CD14-positive monocyte (primary cell): Measurements from ENCODE around the gene SLC25A17. TPM values are rescaled to one million over a fixed set of nuclear protein-coding genes. Genes with fewer than 3 reads are reported as not detected.

Experiments
- DNase-seq, 3 donors: peaks; one replicate each; pipeline ENCODE4 v3.0.0-alpha.2; 2011 to 2022
- H2AFZ ChIP-seq: 2 replicates; pipeline ENCODE4 v1.6.0; 2012; ENCODE audit warnings: mild to moderate bottlenecking, low read depth, low read length, inconsistent platforms; ENCODE audit not compliant: insufficient read depth, poor library complexity, severe bottlenecking
- H3K27ac ChIP-seq, 2 donors: 1 replicate in 1 of 2; 2 replicates in 1 of 2; pipeline ENCODE4 v1.5.1; 2012 to 2013; ENCODE audit warnings: low read length in 2 of 2, control low read depth in 1 of 2, inconsistent platforms in 1 of 2, low read depth in 1 of 2, mild to moderate bottlenecking in 1 of 2
- H3K27me3 ChIP-seq, 2 donors: one replicate each; pipeline versions ENCODE4 v1.6.0 to v1.6.1; 2011 to 2013; ENCODE audit warnings: low read length in 2 of 2; ENCODE audit not compliant: control insufficient read depth in 2 of 2, insufficient read depth in 2 of 2
- H3K36me3 ChIP-seq, 2 donors: replicated peaks in 1 of 2; 1 replicate in 1 of 2; 2 replicates in 1 of 2; pipeline versions ENCODE4 v1.5.1 to v1.6.1; 2012 to 2013; ENCODE audit warnings: low read length in 2 of 2, control low read depth in 1 of 2, inconsistent platforms in 1 of 2, mild to moderate bottlenecking in 1 of 2; ENCODE audit not compliant: insufficient read depth in 2 of 2, control insufficient read depth in 1 of 2
- H3K4me1 ChIP-seq, 2 donors: 1 replicate in 1 of 2; 2 replicates in 1 of 2; pipeline versions ENCODE4 v1.5.1 to v1.6.1; 2012 to 2013; ENCODE audit warnings: low read length in 2 of 2, control low read depth in 1 of 2, inconsistent platforms in 1 of 2, mild to moderate bottlenecking in 1 of 2, moderate library complexity in 1 of 2; ENCODE audit not compliant: insufficient read depth in 2 of 2, control insufficient read depth in 1 of 2
- H3K4me2 ChIP-seq: replicated peaks from 2 replicates; pipeline ENCODE3; 2012; ENCODE audit warnings: low read length, moderate library complexity, mild to moderate bottlenecking; ENCODE audit not compliant: poor library complexity, severe bottlenecking; ENCODE audit errors: extremely low read depth
- H3K4me3 ChIP-seq, 3 experiments: fragments of 200-600 bp in 1 of 3; sonication (generic) in 1 of 3; replicated peaks in 1 of 3; 1 replicate in 2 of 3; 2 replicates in 1 of 3; pipeline ENCODE4 v1.5.1; 2011 to 2013; ENCODE audit warnings: low read length in 3 of 3, mild to moderate bottlenecking in 3 of 3, control low read depth in 2 of 3, low read depth in 2 of 3, inconsistent platforms in 1 of 3, moderate library complexity in 1 of 3
- H3K79me2 ChIP-seq: 2 replicates; pipeline ENCODE4 v1.6.0; 2012; ENCODE audit warnings: mild to moderate bottlenecking, control low read depth, inconsistent platforms, low read length, moderate library complexity; ENCODE audit not compliant: insufficient read depth
- H3K9ac ChIP-seq: 2 replicates; pipeline ENCODE4 v1.6.0; 2017; ENCODE audit warnings: low read length, mild to moderate bottlenecking; ENCODE audit not compliant: insufficient read depth, poor library complexity, severe bottlenecking
- H3K9me3 ChIP-seq, 2 donors: replicated peaks in 1 of 2; 1 replicate in 1 of 2; 2 replicates in 1 of 2; pipeline versions ENCODE4 v1.5.1 to v1.6.1; 2012 to 2013; ENCODE audit warnings: low read length in 2 of 2, control low read depth in 1 of 2; ENCODE audit not compliant: control insufficient read depth in 1 of 2, insufficient read depth in 1 of 2
- H4K20me1 ChIP-seq: 2 replicates; pipeline ENCODE4 v1.6.0; 2012; ENCODE audit warnings: mild to moderate bottlenecking, low read length, control low read depth, moderate library complexity; ENCODE audit not compliant: insufficient read depth
- H3K27ac Mint-ChIP-seq, 7 donors: one replicate each; pipeline ENCODE4 v1.8.0; 2020; ENCODE audit warnings: mild to moderate bottlenecking in 7 of 7, mixed read lengths in 7 of 7, moderate library complexity in 6 of 7, inconsistent platforms in 2 of 7
- H3K27me3 Mint-ChIP-seq, 3 donors: one replicate each; pipeline ENCODE4 v1.8.0; 2021 to 2022; ENCODE audit warnings: low read depth in 3 of 3, mild to moderate bottlenecking in 3 of 3, mixed read lengths in 3 of 3, moderate library complexity in 3 of 3, inconsistent platforms in 1 of 3
- H3K36me3 Mint-ChIP-seq, 2 donors: one replicate each; pipeline ENCODE4 v1.8.0; 2020; ENCODE audit warnings: mixed read lengths in 2 of 2, inconsistent platforms in 1 of 2, mild to moderate bottlenecking in 1 of 2
- H3K4me1 Mint-ChIP-seq: one replicate; pipeline ENCODE4 v1.8.0; 2020; ENCODE audit warnings: mild to moderate bottlenecking, mixed read lengths
- H3K4me3 Mint-ChIP-seq, 2 donors: one replicate each; pipeline ENCODE4 v1.8.0; 2020; ENCODE audit warnings: mild to moderate bottlenecking in 2 of 2, mixed read lengths in 2 of 2, moderate library complexity in 1 of 2
- H3K9me3 Mint-ChIP-seq, 7 donors: one replicate each; pipeline ENCODE4 v1.8.0; 2020 to 2022; ENCODE audit warnings: mixed read lengths in 7 of 7, mild to moderate bottlenecking in 6 of 7, moderate library complexity in 6 of 7, inconsistent platforms in 2 of 7
- WGBS: methylation state at CpG from one replicate; pipeline ENCODE4 v1.1.5; 2013; ENCODE audit warnings: missing lambda C conversion rate; ENCODE audit not compliant: insufficient coverage; 5-methylcytosine and 5-hydroxymethylcytosine counted together
- intact Hi-C, 2 donors: fragments of 100-400 bp; cut with micrococcal nuclease; formaldehyde crosslinking; loops; one replicate each; pipeline versions ENCODE4 v1.15.0 to v1.15.1; 2023
- polyA plus RNA-seq, 3 donors: library from polyadenylated mRNA; depleted of rRNA in 1 of 3; unstranded in 2 of 3; stranded (reverse) in 1 of 3; fragments of 300-500 nt in 2 of 3; fragments of >200 nt in 1 of 3; fragmentation: Illumina TruSeq in 2 of 3; gene quantifications; 1 replicate in 2 of 3; 2 replicates in 1 of 3; pipeline ENCODE4 v1.2.3, GENCODE V29; 2012 to 2021
- TF ChIP-seq, protein P1 (sequence below): fragments of 200-600 bp; IDR thresholded peaks from one replicate; pipeline ENCODE4 v1.8.0; 2022; ENCODE audit warnings: antibody characterized with exemption, mild to moderate bottlenecking

Gene SLC25A17
- polyA plus RNA-seq, 3 donors, result 7.3 to 10.6 (median 8.8) TPM

DNA sequence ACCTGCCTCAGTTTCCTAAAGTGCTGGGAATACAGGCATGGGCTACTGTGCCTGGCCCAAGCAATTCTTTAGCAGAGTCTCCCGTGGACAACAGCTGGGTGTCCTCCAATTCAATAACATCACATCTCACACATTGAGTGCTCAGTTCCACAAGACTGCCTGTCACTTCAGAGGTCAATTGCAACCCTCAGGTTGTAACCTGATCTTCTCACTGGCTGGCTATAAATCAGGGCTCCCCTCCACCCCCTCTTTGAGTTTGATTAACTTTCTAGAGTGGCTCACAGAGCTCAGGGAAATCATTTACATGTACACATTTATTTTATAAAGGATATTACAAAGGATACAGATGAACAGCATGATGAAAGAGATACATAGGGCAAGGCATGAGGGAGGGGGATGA lies 71.8 kb downstream of the SLC25A17 start:
- Histone ChIP-seq H3K4me2 (no peak overlapping the region), H3K9me3 (peaks cover 5 to 14% of the 10 kb centered on the region in 2 donors), H3K27me3 (no peaks in the 10 kb centered on the region), H4K20me1 (no peaks in the 10 kb centered on the region), H2AFZ (no peak overlapping the region), H3K27ac (no peak overlapping the region), H3K9ac (no peak overlapping the region), H3K36me3 (no peaks in the 10 kb centered on the region), H3K79me2 (no peaks in the 10 kb centered on the region), H3K4me3 (no peak overlapping the region), H3K4me1 (no peaks in the 10 kb centered on the region)
- no peak overlapping the region for H3K4me3 Mint-ChIP-seq
- no peaks in the 10 kb centered on the region for H3K36me3 Mint-ChIP-seq
- H3K9me3 Mint-ChIP-seq, result peaks cover 0 to 15% (median 13%) of the 10 kb centered on the region in 7 donors
- DNase-seq, result no peak
- TF ChIP-seq, protein P1, sequence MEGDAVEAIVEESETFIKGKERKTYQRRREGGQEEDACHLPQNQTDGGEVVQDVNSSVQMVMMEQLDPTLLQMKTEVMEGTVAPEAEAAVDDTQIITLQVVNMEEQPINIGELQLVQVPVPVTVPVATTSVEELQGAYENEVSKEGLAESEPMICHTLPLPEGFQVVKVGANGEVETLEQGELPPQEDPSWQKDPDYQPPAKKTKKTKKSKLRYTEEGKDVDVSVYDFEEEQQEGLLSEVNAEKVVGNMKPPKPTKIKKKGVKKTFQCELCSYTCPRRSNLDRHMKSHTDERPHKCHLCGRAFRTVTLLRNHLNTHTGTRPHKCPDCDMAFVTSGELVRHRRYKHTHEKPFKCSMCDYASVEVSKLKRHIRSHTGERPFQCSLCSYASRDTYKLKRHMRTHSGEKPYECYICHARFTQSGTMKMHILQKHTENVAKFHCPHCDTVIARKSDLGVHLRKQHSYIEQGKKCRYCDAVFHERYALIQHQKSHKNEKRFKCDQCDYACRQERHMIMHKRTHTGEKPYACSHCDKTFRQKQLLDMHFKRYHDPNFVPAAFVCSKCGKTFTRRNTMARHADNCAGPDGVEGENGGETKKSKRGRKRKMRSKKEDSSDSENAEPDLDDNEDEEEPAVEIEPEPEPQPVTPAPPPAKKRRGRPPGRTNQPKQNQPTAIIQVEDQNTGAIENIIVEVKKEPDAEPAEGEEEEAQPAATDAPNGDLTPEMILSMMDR, result no peak
- H3K27me3 Mint-ChIP-seq, result peaks cover 0 to 3% (median 2%) of the 10 kb centered on the region in 3 donors
- no peak overlapping the region for H3K27ac Mint-ChIP-seq
- WGBS, result 83% methylated on average over 1 of the region's 1 CpG
- intact Hi-C loops, result no loop called here
- H3K4me1 Mint-ChIP-seq, result no peaks in the 10 kb centered on the region

DNA sequence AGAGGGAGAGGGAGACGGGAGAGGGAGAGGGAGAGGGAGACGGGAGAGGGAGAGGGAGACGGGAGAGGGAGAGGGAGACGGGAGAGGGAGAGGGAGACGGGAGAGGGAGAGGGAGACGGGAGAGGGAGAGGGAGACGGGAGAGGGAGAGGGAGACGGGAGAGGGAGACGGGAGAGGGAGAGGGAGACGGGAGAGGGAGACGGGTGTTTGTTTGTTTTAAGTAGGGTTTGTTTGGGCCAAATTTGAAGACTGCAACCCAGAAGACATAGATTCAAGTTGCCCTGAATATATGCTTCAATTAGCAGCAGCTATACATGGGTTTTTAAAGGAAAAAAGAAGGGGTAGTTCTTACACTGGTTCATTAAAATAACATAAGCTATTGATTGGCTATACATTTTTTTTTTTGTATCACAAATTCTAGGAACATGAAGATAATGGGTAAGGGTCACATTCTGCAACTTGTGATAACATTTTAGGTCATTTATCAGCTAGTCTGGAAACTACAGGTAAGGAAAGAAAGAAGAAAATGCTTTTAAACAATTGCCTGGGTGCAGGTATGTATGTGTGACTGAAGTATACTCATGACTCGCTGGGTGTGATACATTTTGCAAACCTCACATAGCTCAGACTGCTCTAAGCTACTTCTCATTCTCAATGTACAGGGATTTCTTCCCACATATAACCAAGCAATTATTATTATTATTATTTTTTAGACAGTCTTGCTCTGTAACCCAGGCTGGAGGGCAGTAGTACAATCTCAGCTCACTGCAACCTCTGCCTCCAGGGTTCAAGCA lies 72.5 kb downstream of the SLC25A17 start:
- Histone ChIP-seq H2AFZ (no peak overlapping the region), H4K20me1 (no peaks in the 10 kb centered on the region), H3K79me2 (no peaks in the 10 kb centered on the region), H3K36me3 (no peaks in the 10 kb centered on the region), H3K4me2 (no peak overlapping the region), H3K9me3 (peaks cover 5 to 14% of the 10 kb centered on the region in 2 donors), H3K27ac (no peak overlapping the region), H3K27me3 (no peaks in the 10 kb centered on the region), H3K9ac (no peak overlapping the region), H3K4me1 (no peaks in the 10 kb centered on the region), H3K4me3 (no peak overlapping the region)
- no peak overlapping the region for H3K4me3 Mint-ChIP-seq
- no peak overlapping the region for H3K27ac Mint-ChIP-seq
- DNase-seq, result no peak
- H3K27me3 Mint-ChIP-seq, result peaks cover 0 to 3% (median 2%) of the 10 kb centered on the region in 3 donors
- no CpG with 5 or more reads among the region's 12 CpGs for WGBS
- H3K9me3 Mint-ChIP-seq, result peaks cover 0 to 15% (median 13%) of the 10 kb centered on the region in 7 donors
- TF ChIP-seq, protein P1, result no peak
- no peaks in the 10 kb centered on the region for H3K36me3 Mint-ChIP-seq
- intact Hi-C loops, result no loop called here
- no peaks in the 10 kb centered on the region for H3K4me1 Mint-ChIP-seq
